ENCODE measurements around the gene RRAGA. TPM values are rescaled to one million over a fixed set of nuclear protein-coding genes. Genes with fewer than 3 reads are reported as not detected.
"Not testable (repeated sequence)": the region's sequence is repeated elsewhere in the genome, so short reads cannot be mapped to it uniquely, and the experiment has no call there.

RRAGA gene
- total and polyA plus RNA-seq, 8 donors: 79.0 to 102 (median 96.5) TPM

DNA sequence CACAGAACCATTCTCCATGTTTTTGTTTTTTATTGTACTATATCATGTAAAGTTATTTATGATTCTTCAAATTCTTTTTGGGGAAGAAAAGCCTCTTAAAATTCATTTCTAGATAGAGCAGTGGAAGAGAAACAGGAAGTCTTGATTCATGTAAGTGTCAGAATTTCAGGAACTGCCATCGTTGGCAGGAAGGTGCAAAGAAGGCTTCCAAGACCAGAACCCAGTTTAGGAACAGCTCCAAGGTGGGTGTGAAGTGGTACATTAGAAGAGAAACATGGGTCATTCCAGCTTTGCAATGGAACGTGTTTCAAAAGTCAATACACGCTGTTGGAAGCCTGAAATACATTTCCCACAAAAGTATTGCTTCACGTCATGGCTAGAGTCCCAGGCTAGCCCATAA lies 31.0 kb upstream of the RRAGA start:
- Histone ChIP-seq H3K9me3 (no peaks in the 10 kb centered on the region), H3K27me3 (no peaks in the 10 kb centered on the region), H3K36me3 (no peaks in the 10 kb centered on the region), H3K4me3 (no peak overlapping the region), H3K27ac (no peak overlapping the region), H3K4me1 (no peaks in the 10 kb centered on the region)
- TF ChIP-seq, protein P1, sequence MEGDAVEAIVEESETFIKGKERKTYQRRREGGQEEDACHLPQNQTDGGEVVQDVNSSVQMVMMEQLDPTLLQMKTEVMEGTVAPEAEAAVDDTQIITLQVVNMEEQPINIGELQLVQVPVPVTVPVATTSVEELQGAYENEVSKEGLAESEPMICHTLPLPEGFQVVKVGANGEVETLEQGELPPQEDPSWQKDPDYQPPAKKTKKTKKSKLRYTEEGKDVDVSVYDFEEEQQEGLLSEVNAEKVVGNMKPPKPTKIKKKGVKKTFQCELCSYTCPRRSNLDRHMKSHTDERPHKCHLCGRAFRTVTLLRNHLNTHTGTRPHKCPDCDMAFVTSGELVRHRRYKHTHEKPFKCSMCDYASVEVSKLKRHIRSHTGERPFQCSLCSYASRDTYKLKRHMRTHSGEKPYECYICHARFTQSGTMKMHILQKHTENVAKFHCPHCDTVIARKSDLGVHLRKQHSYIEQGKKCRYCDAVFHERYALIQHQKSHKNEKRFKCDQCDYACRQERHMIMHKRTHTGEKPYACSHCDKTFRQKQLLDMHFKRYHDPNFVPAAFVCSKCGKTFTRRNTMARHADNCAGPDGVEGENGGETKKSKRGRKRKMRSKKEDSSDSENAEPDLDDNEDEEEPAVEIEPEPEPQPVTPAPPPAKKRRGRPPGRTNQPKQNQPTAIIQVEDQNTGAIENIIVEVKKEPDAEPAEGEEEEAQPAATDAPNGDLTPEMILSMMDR (IDR thresholded peaks at IDR 0.05): no peak
- intact Hi-C loops (cut with DNase I): no loop called here
- DNase-seq (no peak), ATAC-seq (no peak)

DNA sequence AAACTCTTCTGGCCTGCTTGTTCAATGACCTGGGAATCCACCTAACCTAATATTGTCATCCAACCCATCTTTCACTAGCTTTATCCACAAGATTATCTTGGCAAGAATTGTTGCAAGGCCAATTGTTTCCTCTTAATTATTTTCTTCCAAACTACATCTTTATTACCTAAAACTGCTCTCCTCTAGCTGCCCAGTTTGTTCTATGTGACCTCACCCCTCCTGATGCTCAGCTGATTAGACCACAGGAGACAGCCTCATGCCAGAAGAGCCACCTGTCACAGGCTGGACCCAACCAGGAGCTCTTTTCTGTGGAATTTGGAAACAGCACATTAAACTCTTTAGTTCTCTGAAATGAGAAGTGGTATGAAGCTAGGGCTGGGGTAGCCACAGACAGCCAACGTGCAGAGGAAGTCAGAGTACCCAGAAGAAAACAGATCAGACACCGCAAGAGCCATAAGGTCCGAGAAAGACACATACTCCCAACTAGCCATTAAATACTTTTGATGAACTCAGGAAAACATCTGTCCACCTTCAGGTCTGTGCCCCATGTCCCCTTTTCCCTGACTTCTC lies 28.3 kb upstream of the RRAGA start:
- no peak for DNase-seq
- ATAC-seq: no peak
- intact Hi-C loops (cut with DNase I): no loop called here
- no peak overlapping the region for H3K27ac ChIP-seq
- no peaks in the 10 kb centered on the region for H3K9me3 ChIP-seq
- TF ChIP-seq, protein P1 (IDR thresholded peaks at IDR 0.05): no peak
- H3K4me3 ChIP-seq: no peak overlapping the region
- H3K27me3 ChIP-seq: no peaks in the 10 kb centered on the region
- no peaks in the 10 kb centered on the region for H3K36me3 ChIP-seq
- no peaks in the 10 kb centered on the region for H3K4me1 ChIP-seq

DNA sequence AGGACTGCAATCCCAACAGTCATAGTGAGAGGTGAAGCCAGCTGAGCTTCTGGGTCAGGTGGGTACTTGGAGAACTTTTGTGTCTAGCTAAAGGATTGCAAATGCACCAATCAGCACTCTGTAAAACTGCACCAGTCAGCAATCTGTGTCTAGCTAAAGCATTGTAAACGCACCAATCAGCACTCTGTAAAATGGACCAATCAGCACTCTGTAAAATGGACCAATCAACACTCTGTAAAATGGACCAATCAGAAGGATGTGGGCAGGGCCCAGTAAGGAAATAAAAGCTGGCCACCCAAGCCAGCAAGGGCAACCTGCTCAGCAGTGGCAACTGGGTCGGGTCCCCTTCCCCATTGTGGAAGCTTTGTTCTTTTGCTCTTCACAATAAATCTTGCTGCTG lies 27.6 kb upstream of the RRAGA start:
- H3K4me3 ChIP-seq; ATAC-seq; DNase-seq; H3K4me1 ChIP-seq; H3K27ac ChIP-seq; intact Hi-C loops (cut with DNase I); H3K36me3 ChIP-seq; H3K27me3 ChIP-seq; H3K9me3 ChIP-seq: not testable (repeated sequence)

DNA sequence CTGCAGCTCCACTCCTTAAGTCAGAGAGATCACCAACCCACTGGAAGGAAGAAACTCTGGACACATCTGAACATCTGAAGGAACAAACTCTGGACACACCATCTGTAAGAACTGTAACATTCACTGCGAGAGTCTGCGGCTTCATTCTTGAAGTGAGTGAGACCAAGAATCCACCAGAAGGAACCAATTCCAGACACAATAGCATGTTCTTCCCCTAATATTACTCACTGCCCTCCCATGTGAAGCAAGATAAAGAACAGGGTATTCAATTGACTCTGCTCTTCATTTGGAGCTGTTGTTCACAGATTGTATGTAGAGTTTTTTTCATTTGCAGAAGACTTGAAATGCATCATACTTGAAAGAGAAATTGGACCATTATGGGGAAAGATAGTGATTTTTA lies 27.0 kb upstream of the RRAGA start:
- H3K9me3 ChIP-seq: no peaks in the 10 kb centered on the region
- no peak for DNase-seq
- H3K27ac ChIP-seq: no peak overlapping the region
- H3K4me3 ChIP-seq: no peak overlapping the region
- no peaks in the 10 kb centered on the region for H3K36me3 ChIP-seq
- H3K27me3 ChIP-seq: no peaks in the 10 kb centered on the region
- intact Hi-C loops (cut with DNase I): no loop called here
- no peak for ATAC-seq
- H3K4me1 ChIP-seq: no peaks in the 10 kb centered on the region
- TF ChIP-seq, protein P1 (IDR thresholded peaks at IDR 0.05): no peak

DNA sequence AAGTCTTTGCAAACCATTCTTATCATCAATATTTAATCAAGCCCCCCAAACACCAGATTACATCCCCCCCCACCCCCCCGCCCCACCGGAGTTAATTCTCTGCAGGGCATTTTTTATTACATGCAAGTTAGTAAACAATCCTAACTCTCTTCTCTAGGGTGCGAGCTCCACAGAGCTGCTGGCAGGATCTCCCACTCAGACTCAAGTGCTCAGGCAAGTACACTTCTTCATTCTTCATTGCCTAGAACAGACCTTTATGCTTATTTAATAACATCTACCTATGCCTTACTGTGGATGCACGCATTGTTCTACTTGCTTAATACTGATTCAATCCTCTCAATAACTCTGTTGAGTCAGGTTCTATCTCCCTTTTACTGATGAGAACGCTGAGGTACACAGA lies 26.1 kb upstream of the RRAGA start:
- TF ChIP-seq, protein P1 (IDR thresholded peaks at IDR 0.05): no peak
- peak; percentile 77 for ATAC-seq
- no peaks in the 10 kb centered on the region for H3K4me1 ChIP-seq
- H3K9me3 ChIP-seq: no peaks in the 10 kb centered on the region
- H3K36me3 ChIP-seq: no peaks in the 10 kb centered on the region
- intact Hi-C loops (cut with DNase I): no loop called here
- H3K27ac ChIP-seq: no peak overlapping the region
- H3K4me3 ChIP-seq: no peak overlapping the region
- DNase-seq: no peak
- no peaks in the 10 kb centered on the region for H3K27me3 ChIP-seq

DNA sequence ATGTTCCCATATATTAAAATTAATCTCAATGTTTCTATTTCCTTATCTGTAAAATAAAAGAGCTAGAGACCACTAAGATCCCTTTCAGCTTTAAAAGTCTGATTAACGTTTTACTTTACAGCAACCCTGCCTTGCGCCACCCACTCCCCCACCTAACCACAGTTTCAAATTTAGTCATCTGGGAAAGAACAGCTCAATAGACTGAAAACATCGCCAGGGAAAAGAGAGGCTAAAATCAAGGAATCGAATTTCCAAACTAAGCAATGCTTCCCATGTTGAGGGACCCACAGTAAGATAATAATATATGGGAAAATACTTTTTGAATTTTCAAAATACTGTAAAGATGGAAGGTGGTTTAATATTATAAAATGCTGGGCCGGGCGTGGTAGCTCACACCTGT lies 22.9 kb upstream of the RRAGA start:
- intact Hi-C loops (cut with DNase I): loop anchor here in 1 of 2 donors (5.0 kb wide), 1 partner anchor 769 kb away; no protein-coding TSS in a partner anchor
- no peaks in the 10 kb centered on the region for H3K9me3 ChIP-seq
- ATAC-seq: no peak
- no peaks in the 10 kb centered on the region for H3K36me3 ChIP-seq
- no peak overlapping the region for H3K4me3 ChIP-seq
- TF ChIP-seq, protein P1 (IDR thresholded peaks at IDR 0.05): no peak
- H3K27me3 ChIP-seq: peaks cover 0 to 7% of the 10 kb centered on the region in 2 donors
- DNase-seq: no peak
- H3K4me1 ChIP-seq: no peaks in the 10 kb centered on the region
- H3K27ac ChIP-seq: no peak overlapping the region

Data from left lung (tissue), 10 donors.